ENCODE results near the gene HNRNPC.

DNA sequence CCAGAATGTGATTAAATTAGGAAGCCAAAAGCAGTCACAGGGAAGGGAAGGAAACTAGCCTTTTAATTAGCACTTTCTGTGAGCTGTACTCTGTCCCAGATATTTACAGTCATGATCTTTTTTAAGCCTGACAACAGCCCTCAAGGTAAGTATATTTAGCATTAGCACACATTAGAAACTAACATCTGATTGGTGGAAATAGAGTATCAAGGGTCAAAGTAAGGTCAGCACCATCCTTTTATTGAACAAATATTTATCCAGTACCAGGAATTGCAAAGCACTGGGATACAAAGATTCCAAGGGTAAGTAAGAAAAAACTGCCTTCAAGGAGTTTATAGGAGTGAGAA lies 38.9 kb upstream of the HNRNPC start:
- TF ChIP-seq KDM4B (IDR thresholded peaks at IDR 0.05; ENCODE audit: borderline replicate concordance in 2 of 2, low read depth in 1 of 2) (no peak), TEAD4 (IDR thresholded peaks at IDR 0.05; ENCODE audit: low read length) (no peak), TEAD4 (CRISPR knock-in tag; IDR thresholded peaks at IDR 0.05; ENCODE audit: borderline replicate concordance) (no peak), ZBTB33 (CRISPR knock-in tag; IDR thresholded peaks at IDR 0.05) (no peak), TCF7 (IDR thresholded peaks at IDR 0.05; ENCODE audit: borderline replicate concordance) (no peak), ARID2 (IDR thresholded peaks at IDR 0.05) (no peak), KLF13 (tag; IDR thresholded peaks at IDR 0.05; ENCODE audit: borderline replicate concordance, low read depth) (no peak), EGR1 (conservative IDR thresholded peaks at IDR 0.05) (no peak), TAF1 (IDR thresholded peaks at IDR 0.05; ENCODE audit: control insufficient read depth, extremely low read depth, insufficient read depth, low read length, severe bottlenecking) (no peak)
- TF ChIP-seq, protein P1, sequence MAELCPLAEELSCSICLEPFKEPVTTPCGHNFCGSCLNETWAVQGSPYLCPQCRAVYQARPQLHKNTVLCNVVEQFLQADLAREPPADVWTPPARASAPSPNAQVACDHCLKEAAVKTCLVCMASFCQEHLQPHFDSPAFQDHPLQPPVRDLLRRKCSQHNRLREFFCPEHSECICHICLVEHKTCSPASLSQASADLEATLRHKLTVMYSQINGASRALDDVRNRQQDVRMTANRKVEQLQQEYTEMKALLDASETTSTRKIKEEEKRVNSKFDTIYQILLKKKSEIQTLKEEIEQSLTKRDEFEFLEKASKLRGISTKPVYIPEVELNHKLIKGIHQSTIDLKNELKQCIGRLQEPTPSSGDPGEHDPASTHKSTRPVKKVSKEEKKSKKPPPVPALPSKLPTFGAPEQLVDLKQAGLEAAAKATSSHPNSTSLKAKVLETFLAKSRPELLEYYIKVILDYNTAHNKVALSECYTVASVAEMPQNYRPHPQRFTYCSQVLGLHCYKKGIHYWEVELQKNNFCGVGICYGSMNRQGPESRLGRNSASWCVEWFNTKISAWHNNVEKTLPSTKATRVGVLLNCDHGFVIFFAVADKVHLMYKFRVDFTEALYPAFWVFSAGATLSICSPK (IDR thresholded peaks at IDR 0.05; ENCODE audit: borderline replicate concordance), result no peak
- TF ChIP-seq, protein P2, sequence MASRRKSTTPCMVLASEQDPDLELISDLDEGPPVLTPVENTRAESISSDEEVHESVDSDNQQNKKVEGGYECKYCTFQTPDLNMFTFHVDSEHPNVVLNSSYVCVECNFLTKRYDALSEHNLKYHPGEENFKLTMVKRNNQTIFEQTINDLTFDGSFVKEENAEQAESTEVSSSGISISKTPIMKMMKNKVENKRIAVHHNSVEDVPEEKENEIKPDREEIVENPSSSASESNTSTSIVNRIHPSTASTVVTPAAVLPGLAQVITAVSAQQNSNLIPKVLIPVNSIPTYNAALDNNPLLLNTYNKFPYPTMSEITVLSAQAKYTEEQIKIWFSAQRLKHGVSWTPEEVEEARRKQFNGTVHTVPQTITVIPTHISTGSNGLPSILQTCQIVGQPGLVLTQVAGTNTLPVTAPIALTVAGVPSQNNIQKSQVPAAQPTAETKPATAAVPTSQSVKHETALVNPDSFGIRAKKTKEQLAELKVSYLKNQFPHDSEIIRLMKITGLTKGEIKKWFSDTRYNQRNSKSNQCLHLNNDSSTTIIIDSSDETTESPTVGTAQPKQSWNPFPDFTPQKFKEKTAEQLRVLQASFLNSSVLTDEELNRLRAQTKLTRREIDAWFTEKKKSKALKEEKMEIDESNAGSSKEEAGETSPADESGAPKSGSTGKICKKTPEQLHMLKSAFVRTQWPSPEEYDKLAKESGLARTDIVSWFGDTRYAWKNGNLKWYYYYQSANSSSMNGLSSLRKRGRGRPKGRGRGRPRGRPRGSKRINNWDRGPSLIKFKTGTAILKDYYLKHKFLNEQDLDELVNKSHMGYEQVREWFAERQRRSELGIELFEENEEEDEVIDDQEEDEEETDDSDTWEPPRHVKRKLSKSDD (conservative IDR thresholded peaks at IDR 0.05; ENCODE audit: low read length), result no peak
- TF ChIP-seq, protein P3, sequence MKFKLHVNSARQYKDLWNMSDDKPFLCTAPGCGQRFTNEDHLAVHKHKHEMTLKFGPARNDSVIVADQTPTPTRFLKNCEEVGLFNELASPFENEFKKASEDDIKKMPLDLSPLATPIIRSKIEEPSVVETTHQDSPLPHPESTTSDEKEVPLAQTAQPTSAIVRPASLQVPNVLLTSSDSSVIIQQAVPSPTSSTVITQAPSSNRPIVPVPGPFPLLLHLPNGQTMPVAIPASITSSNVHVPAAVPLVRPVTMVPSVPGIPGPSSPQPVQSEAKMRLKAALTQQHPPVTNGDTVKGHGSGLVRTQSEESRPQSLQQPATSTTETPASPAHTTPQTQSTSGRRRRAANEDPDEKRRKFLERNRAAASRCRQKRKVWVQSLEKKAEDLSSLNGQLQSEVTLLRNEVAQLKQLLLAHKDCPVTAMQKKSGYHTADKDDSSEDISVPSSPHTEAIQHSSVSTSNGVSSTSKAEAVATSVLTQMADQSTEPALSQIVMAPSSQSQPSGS (CRISPR knock-in tag; IDR thresholded peaks at IDR 0.05), result no peak
